SJSA1 (cell line): ENCODE data around the gene XPO6. TPM values are rescaled to one million over a fixed set of nuclear protein-coding genes. Genes with fewer than 3 reads are reported as not detected.

Source experiments
- DNase-seq, 2 experiments: peaks; one replicate each; pipeline ENCODE4 v3.0.0-alpha.2; 2015 to 2020; ENCODE audit warnings: low spot score in 2 of 2, low read depth in 1 of 2
- H3K27ac ChIP-seq: fragments of 250-450 bp; sonication (Bioruptor Pico); 2 replicates; pipeline ENCODE4 v1.5.1; 2020; ENCODE audit warnings: mild to moderate bottlenecking, moderate library complexity
- H3K27me3 ChIP-seq: fragments of 250-450 bp; sonication (Bioruptor Pico); replicated peaks from 2 replicates; pipeline ENCODE4 v1.5.1; 2020; ENCODE audit warnings: mild to moderate bottlenecking, moderate library complexity
- H3K36me3 ChIP-seq: fragments of 250-450 bp; sonication (Bioruptor Pico); 2 replicates; pipeline ENCODE4 v1.5.1; 2020; ENCODE audit warnings: mild to moderate bottlenecking
- H3K4me1 ChIP-seq: fragments of 250-450 bp; sonication (Bioruptor Pico); replicated peaks from 2 replicates; pipeline ENCODE4 v1.6.1; 2021; ENCODE audit warnings: mild to moderate bottlenecking
- H3K4me3 ChIP-seq: fragments of 250-450 bp; sonication (Bioruptor Pico); 2 replicates; pipeline ENCODE4 v1.5.1; 2020; ENCODE audit warnings: mild to moderate bottlenecking
- H3K9me3 ChIP-seq: fragments of 250-450 bp; sonication (Bioruptor Pico); replicated peaks from 2 replicates; pipeline ENCODE4 v1.5.1; 2020; ENCODE audit warnings: mild to moderate bottlenecking
- total RNA-seq: library from RNA; depleted of rRNA; stranded (reverse); fragments of >200 nt; shearing (Covaris generic); gene quantifications from 2 replicates; pipeline ENCODE4 v1.2.3, GENCODE V29; 2014

The XPO6 gene
- total RNA-seq, 1 experiment from 2014 or later: 164 TPM

- no peak overlapping the region for H3K4me3 ChIP-seq
- no peak for DNase-seq
- peaks cover 93% of the 10 kb centered on the region for H3K36me3 ChIP-seq
- H3K27ac ChIP-seq: no peak overlapping the region
- 0 out of 2 replicates have a peak, but pooled peaks cover 7% of the 10 kb centered on the region for H3K4me1 ChIP-seq
- H3K27me3 ChIP-seq: no peaks in the 10 kb centered on the region
- H3K9me3 ChIP-seq: no peaks in the 10 kb centered on the region
These were observed 7.6 kb downstream of the XPO6 start for GRCh38 chr16:28204204-28204603.

- Histone ChIP-seq H3K27ac (no peak overlapping the region), H3K4me3 (no peak overlapping the region), H3K9me3 (no peaks in the 10 kb centered on the region), H3K27me3 (no peaks in the 10 kb centered on the region), H3K4me1 (peaks cover 3% of the 10 kb centered on the region; the same call in 1 of the 2 replicates), H3K36me3 (peaks cover 76% of the 10 kb centered on the region)
- DNase-seq: no peak
These were observed 9.5 kb downstream of the XPO6 start for GRCh38 chr16:28202147-28202746.

GRCh38 chr16:28200661-28201060 is 11.1 kb downstream of the XPO6 start:
- Histone ChIP-seq H3K36me3 (peaks cover 75% of the 10 kb centered on the region), H3K9me3 (no peaks in the 10 kb centered on the region), H3K4me3 (no peak overlapping the region), H3K4me1 (peaks cover 19% of the 10 kb centered on the region), H3K27ac (no peak overlapping the region), H3K27me3 (no peaks in the 10 kb centered on the region)
- DNase-seq: no peak

- peak overlapping the region; percentile 94 for H3K27ac ChIP-seq
These were observed 15.3 kb downstream of the XPO6 start for GRCh38 chr16:28196387-28196987.

GRCh38 chr16:28195859-28196258 is 15.9 kb downstream of the XPO6 start:
- no peak for DNase-seq
- Histone ChIP-seq H3K27ac (peak overlapping the region; percentile 94), H3K4me3 (no peak overlapping the region), H3K27me3 (no peaks in the 10 kb centered on the region), H3K36me3 (peaks cover 59% of the 10 kb centered on the region), H3K9me3 (no peaks in the 10 kb centered on the region; the same call in 1 of the 2 replicates), H3K4me1 (peaks cover 60% of the 10 kb centered on the region)

More at GRCh38 chr16:28196387-28196987, 15.3 kb downstream of the XPO6 start:
- Histone ChIP-seq H3K9me3 (no peaks in the 10 kb centered on the region; the same call in 1 of the 2 replicates), H3K4me3 (no peak overlapping the region), H3K36me3 (peaks cover 62% of the 10 kb centered on the region), H3K4me1 (peaks cover 57% of the 10 kb centered on the region), H3K27me3 (no peaks in the 10 kb centered on the region)
- no peak for DNase-seq

- H3K9me3 ChIP-seq: no peaks in the 10 kb centered on the region; the same call in 1 of the 2 replicates
- DNase-seq: peak; percentile 71 to 96
- H3K27ac ChIP-seq: peak overlapping the region; percentile 94
- H3K4me3 ChIP-seq: no peak overlapping the region
- H3K4me1 ChIP-seq: peaks cover 77% of the 10 kb centered on the region
- no peaks in the 10 kb centered on the region for H3K27me3 ChIP-seq
- peaks cover 49% of the 10 kb centered on the region for H3K36me3 ChIP-seq
These were observed 18.0 kb downstream of the XPO6 start for GRCh38 chr16:28193530-28194423.

GRCh38 chr16:28192806-28193529 is 18.8 kb downstream of the XPO6 start:
- H3K36me3 ChIP-seq: peaks cover 54% of the 10 kb centered on the region

GRCh38 chr16:28191364-28191960 is 20.3 kb downstream of the XPO6 start:
- Histone ChIP-seq H3K9me3 (no peaks in the 10 kb centered on the region; the same call in 1 of the 2 replicates), H3K27ac (0 out of 2 replicates have a peak overlapping the region, but pooled peaks have one; percentile 8), H3K4me3 (no peak overlapping the region), H3K36me3 (peaks cover 56% of the 10 kb centered on the region), H3K27me3 (no peaks in the 10 kb centered on the region), H3K4me1 (peaks cover 90% of the 10 kb centered on the region)
- DNase-seq: no peak

More at GRCh38 chr16:28192806-28193529, 18.8 kb downstream of the XPO6 start:
- Histone ChIP-seq H3K4me3 (no peak overlapping the region), H3K27me3 (no peaks in the 10 kb centered on the region), H3K4me1 (peaks cover 86% of the 10 kb centered on the region), H3K27ac (peak overlapping the region; percentile 94), H3K9me3 (no peaks in the 10 kb centered on the region; the same call in 1 of the 2 replicates)
- no peak for DNase-seq

- Histone ChIP-seq H3K9me3 (no peaks in the 10 kb centered on the region), H3K4me3 (no peak overlapping the region), H3K4me1 (peaks cover 76% of the 10 kb centered on the region), H3K27me3 (no peaks in the 10 kb centered on the region), H3K36me3 (peaks cover 49% of the 10 kb centered on the region), H3K27ac (peak overlapping the region; percentile 43; the same call in 1 of the 2 replicates)
- DNase-seq: peak in 1 of 2 experiments; percentile 57
These were observed 22.5 kb downstream of the XPO6 start for GRCh38 chr16:28189245-28189644.

- H3K4me3 ChIP-seq: no peak overlapping the region
- DNase-seq: no peak
- peaks cover 54% of the 10 kb centered on the region for H3K36me3 ChIP-seq
These were observed 23.5 kb downstream of the XPO6 start for GRCh38 chr16:28188085-28188916.

GRCh38 chr16:28187595-28188004 is 24.2 kb downstream of the XPO6 start:
- no peak for DNase-seq

More at GRCh38 chr16:28188085-28188916, 23.5 kb downstream of the XPO6 start:
- peaks cover 76% of the 10 kb centered on the region for H3K4me1 ChIP-seq
- no peaks in the 10 kb centered on the region for H3K27me3 ChIP-seq
- no peaks in the 10 kb centered on the region for H3K9me3 ChIP-seq
- peak overlapping the region; percentile 47 for H3K27ac ChIP-seq

GRCh38 chr16:28186752-28187151 is 25.0 kb downstream of the XPO6 start:
- Histone ChIP-seq H3K36me3 (peaks cover 47% of the 10 kb centered on the region), H3K27ac (peak overlapping the region; percentile 64), H3K27me3 (no peaks in the 10 kb centered on the region), H3K9me3 (no peaks in the 10 kb centered on the region), H3K4me3 (no peak overlapping the region), H3K4me1 (peaks cover 77% of the 10 kb centered on the region)
- DNase-seq: peak in 1 of 2 experiments; percentile 51

More at GRCh38 chr16:28187595-28188004, 24.2 kb downstream of the XPO6 start:
- Histone ChIP-seq H3K4me3 (no peak overlapping the region), H3K27me3 (no peaks in the 10 kb centered on the region), H3K9me3 (no peaks in the 10 kb centered on the region), H3K27ac (peak overlapping the region; percentile 47), H3K4me1 (peaks cover 75% of the 10 kb centered on the region), H3K36me3 (peaks cover 50% of the 10 kb centered on the region)
